H1 (cell line): ENCODE measurements around the gene FLVCR1. TPM values are rescaled to one million over a fixed set of nuclear protein-coding genes. Genes with fewer than 3 reads are reported as not detected.

Source experiments
- CTCF ChIA-PET: fragments of 300-600 bp; sonication (Branson Sonifier 250); formaldehyde crosslinking; loops from one replicate; lab custom pipeline; 2021; ENCODE audit not compliant: partially characterized antibody; lab: Charles Lee
- POLR2A ChIA-PET: fragments of 300-600 bp; sonication (Branson Sonifier 250); formaldehyde crosslinking; loops from one replicate; lab custom pipeline; 2021; ENCODE audit warnings: inconsistent platforms; ENCODE audit not compliant: partially characterized antibody; lab: Charles Lee
- DNase-seq, 2 experiments: peaks; one replicate each; pipeline versions ENCODE4 v3.0.0 to v3.0.0-alpha.2; 2010 to 2022; ENCODE audit warnings: low spot score in 2 of 2, low read depth in 1 of 2, mixed read lengths in 1 of 2
- FAIRE-seq: peaks from 2 replicates; lab custom pipeline; 2011; peaks lifted over from hg19 to GRCh38; lab: Jason Lieb, UNC
- H2AFZ ChIP-seq: 2 replicates; pipeline ENCODE4 v1.8.1; 2012; ENCODE audit warnings: low read length, inconsistent platforms
- H2AK5ac ChIP-seq: 2 replicates; pipeline ENCODE4 v1.6.1; 2013; ENCODE audit warnings: low read depth, low read length
- H2BK120ac ChIP-seq: replicated peaks from 2 replicates; pipeline ENCODE3; 2013; ENCODE audit warnings: low read depth, low read length, inconsistent platforms
- H2BK12ac ChIP-seq: 2 replicates; pipeline ENCODE4 v1.6.1; 2013; ENCODE audit warnings: low read depth, low read length
- H2BK15ac ChIP-seq: 2 replicates; pipeline ENCODE4 v1.6.1; 2013; ENCODE audit warnings: low read length
- H2BK20ac ChIP-seq: 2 replicates; pipeline ENCODE4 v1.6.1; 2013; ENCODE audit warnings: low read length
- H2BK5ac ChIP-seq: 2 replicates; pipeline ENCODE4 v1.6.1; 2013; ENCODE audit warnings: low read depth, low read length
- H3K14ac ChIP-seq: 2 replicates; pipeline ENCODE4 v1.6.1; 2013; ENCODE audit warnings: inconsistent platforms; ENCODE audit not compliant: insufficient read length
- H3K18ac ChIP-seq: 2 replicates; pipeline ENCODE4 v1.6.1; 2013; ENCODE audit warnings: low read length; ENCODE audit errors: extremely low read depth
- H3K23ac ChIP-seq: 2 replicates; pipeline ENCODE4 v1.6.1; 2013; ENCODE audit warnings: inconsistent platforms; ENCODE audit not compliant: insufficient read length
- H3K23me2 ChIP-seq: 2 replicates; pipeline ENCODE4 v1.6.1; 2013; ENCODE audit warnings: low read depth, low read length
- H3K27ac ChIP-seq: 2 replicates; pipeline ENCODE4 v1.6.1; 2011; ENCODE audit warnings: low read depth, low read length, inconsistent platforms
- H3K27me3 ChIP-seq, 4 experiments: replicated peaks in 1 of 4; 1 replicate in 1 of 4; 2 replicates in 3 of 4; pipeline versions ENCODE4 v1.6.1 to v1.8.1; 2011 to 2013; ENCODE audit warnings: low read length in 3 of 4, mild to moderate bottlenecking in 3 of 4, inconsistent platforms in 2 of 4, mixed read lengths in 2 of 4, moderate library complexity in 1 of 4; ENCODE audit not compliant: control insufficient read depth in 3 of 4, insufficient read depth in 3 of 4; ENCODE audit errors: extremely low read depth in 1 of 4
- H3K36me3 ChIP-seq, 4 experiments: 2 replicates each; pipeline versions ENCODE4 v1.6.1 to v1.8.1; 2011 to 2013; ENCODE audit warnings: mild to moderate bottlenecking in 4 of 4, low read length in 3 of 4, moderate library complexity in 2 of 4, control low read depth in 1 of 4, inconsistent platforms in 1 of 4; ENCODE audit not compliant: insufficient read depth in 4 of 4, control insufficient read depth in 2 of 4
- H3K4ac ChIP-seq: replicated peaks from 2 replicates; pipeline ENCODE3; 2013; ENCODE audit warnings: low read length, low read depth, mixed read lengths, inconsistent platforms; ENCODE audit not compliant: insufficient read length
- H3K4me1 ChIP-seq, 4 experiments: replicated peaks in 1 of 4; 1 replicate in 1 of 4; 2 replicates in 3 of 4; pipeline versions ENCODE4 v1.6.1 to v1.8.1; 2011 to 2013; ENCODE audit warnings: low read length in 3 of 4, inconsistent platforms in 2 of 4, mixed read lengths in 1 of 4; ENCODE audit not compliant: insufficient read depth in 4 of 4, control insufficient read depth in 3 of 4
- H3K4me2 ChIP-seq, 2 experiments: 2 replicates each; pipeline versions ENCODE4 v1.6.1 to v1.8.1; 2011 to 2013; ENCODE audit warnings: low read depth in 2 of 2, low read length in 2 of 2, control low read depth in 1 of 2, inconsistent platforms in 1 of 2, mild to moderate bottlenecking in 1 of 2; ENCODE audit not compliant: insufficient read depth in 1 of 2
- H3K4me3 ChIP-seq, 4 experiments: fragments of 200-600, 300-600 bp in 1 of 4; sonication (generic), shearing (Covaris generic), sonication (Bioruptor Twin) in 1 of 4; 2 replicates each; pipeline versions ENCODE4 v1.5.1 to v1.8.1; 2011 to 2016; ENCODE audit warnings: low read length in 4 of 4, low read depth in 3 of 4, control low read depth in 2 of 4, inconsistent platforms in 2 of 4, mild to moderate bottlenecking in 2 of 4, mixed read lengths in 1 of 4, moderate library complexity in 1 of 4; ENCODE audit not compliant: insufficient read depth in 2 of 4; ENCODE audit errors: extremely low read depth in 1 of 4
- H3K56ac ChIP-seq: replicated peaks from 2 replicates; pipeline ENCODE3; 2013; ENCODE audit warnings: low read depth, mild to moderate bottlenecking, mixed read lengths, low read length, inconsistent platforms; ENCODE audit not compliant: insufficient read length
- H3K79me1 ChIP-seq: 2 replicates; pipeline ENCODE4 v1.6.1; 2013; ENCODE audit warnings: low read depth, low read length, control low read depth
- H3K79me2 ChIP-seq, 2 experiments: 2 replicates each; pipeline versions ENCODE4 v1.6.1 to v1.8.1; 2012 to 2013; ENCODE audit warnings: low read length in 2 of 2, mild to moderate bottlenecking in 2 of 2, inconsistent platforms in 1 of 2; ENCODE audit not compliant: insufficient read depth in 2 of 2, control insufficient read depth in 1 of 2
- H3K9ac ChIP-seq, 4 experiments: replicated peaks in 1 of 4; 1 replicate in 1 of 4; 2 replicates in 3 of 4; pipeline versions ENCODE4 v1.6.1 to v1.8.1; 2011 to 2013; ENCODE audit warnings: low read depth in 3 of 4, low read length in 3 of 4, control low read depth in 2 of 4, mild to moderate bottlenecking in 2 of 4, moderate library complexity in 2 of 4, inconsistent platforms in 1 of 4; ENCODE audit errors: extremely low read depth in 1 of 4
- H3K9me3 ChIP-seq, 2 experiments: 2 replicates each; pipeline versions ENCODE4 v1.6.1 to v1.8.1; 2012 to 2013; ENCODE audit warnings: mild to moderate bottlenecking in 2 of 2, moderate library complexity in 2 of 2, control low read depth in 1 of 2, inconsistent platforms in 1 of 2, low read depth in 1 of 2, low read length in 1 of 2, mixed read lengths in 1 of 2; ENCODE audit not compliant: insufficient read depth in 2 of 2
- H4K20me1 ChIP-seq, 2 experiments: replicated peaks in 1 of 2; 2 replicates each; pipeline versions ENCODE3 to v1.8.1; 2011 to 2013; ENCODE audit warnings: inconsistent platforms in 2 of 2, low read length in 2 of 2, mild to moderate bottlenecking in 1 of 2; ENCODE audit not compliant: insufficient read depth in 2 of 2, control insufficient read depth in 1 of 2
- H4K5ac ChIP-seq: 2 replicates; pipeline ENCODE4 v1.6.1; 2013; ENCODE audit warnings: low read length, low read depth, mixed read lengths, inconsistent platforms; ENCODE audit not compliant: insufficient read length
- H4K8ac ChIP-seq: 2 replicates; pipeline ENCODE4 v1.8.0; 2013; ENCODE audit warnings: mild to moderate bottlenecking, moderate library complexity, low read length, inconsistent platforms; ENCODE audit not compliant: insufficient read depth; ENCODE audit errors: extremely low read depth
- H4K91ac ChIP-seq: replicated peaks from 2 replicates; pipeline ENCODE3; 2013; ENCODE audit warnings: low read length, mixed read lengths, inconsistent platforms; ENCODE audit not compliant: insufficient read length
- E2F6 ChIP-seq: IDR thresholded peaks from 2 replicates; pipeline ENCODE4 v1.6.1; 2012; ENCODE audit warnings: inconsistent platforms
- GABPA ChIP-seq: IDR thresholded peaks from 2 replicates; pipeline ENCODE4 v1.6.1; 2011; ENCODE audit warnings: mild to moderate bottlenecking, low read length, moderate library complexity, borderline replicate concordance; ENCODE audit not compliant: insufficient read depth
- JUN ChIP-seq: IDR thresholded peaks from 2 replicates; pipeline ENCODE4 v1.6.1; 2011; ENCODE audit warnings: low read depth, mild to moderate bottlenecking, improper control_type of control experiment, low read length
- PHF8 ChIP-seq: fragments of 200-600 bp; sonication (generic); conservative IDR thresholded peaks from 2 replicates; pipeline ENCODE4 v1.7.1; 2012; ENCODE audit warnings: low read depth, mild to moderate bottlenecking, inconsistent platforms, low read length, moderate library complexity
- SP4 ChIP-seq: IDR thresholded peaks from 2 replicates; pipeline ENCODE4 v1.6.1; 2012; ENCODE audit warnings: low read length, inconsistent platforms
- WGBS, 2 experiments: shearing (Covaris generic) in 1 of 2; methylation state at CpG; one replicate each; pipeline versions ENCODE4 v1.1.6 to v1.1.7; 2013 to 2015; ENCODE audit warnings: low lambda C conversion rate in 2 of 2, mixed read lengths in 2 of 2, inconsistent platforms in 1 of 2, low coverage in 1 of 2, missing lambda C conversion rate in 1 of 2; ENCODE audit not compliant: insufficient replicate concordance in 2 of 2, insufficient coverage in 1 of 2, insufficient read length in 1 of 2; ENCODE audit errors: extremely low coverage in 1 of 2, missing lambda C conversion rate in 1 of 2; 5-methylcytosine and 5-hydroxymethylcytosine counted together
- polyA plus RNA-seq, 7 experiments: library from polyadenylated mRNA; depleted of rRNA in 3 of 7; stranded (reverse) in 5 of 7; unstranded in 2 of 7; fragments of >200 nt in 5 of 7; fragments of 200-250 nt in 2 of 7; gene quantifications; 1 replicate in 5 of 7; 2 replicates in 1 of 7; 4 replicates in 1 of 7; pipeline versions ENCODE4 v1.2.1 to v1.2.3, GENCODE V29; 2011 to 2013; ENCODE audit warnings: missing spikeins in 2 of 7, mixed read lengths in 2 of 7
- total RNA-seq: library from RNA; stranded (reverse); fragmentation: NEBNext Ultra II Directional; extraction: Animal tissue kit (Norgen Biotek cat#: 25700); gene quantifications from 2 replicates; pipeline ENCODE4 v1.2.1, GENCODE V29; 2021
- TF ChIP-seq, protein P1 (sequence below): IDR thresholded peaks from 2 replicates; pipeline ENCODE4 v1.6.1; 2011; ENCODE audit warnings: low read depth, mild to moderate bottlenecking, low read length; ENCODE audit not compliant: insufficient read depth
- TF ChIP-seq, protein P2 (sequence below): IDR thresholded peaks from 2 replicates; pipeline ENCODE4 v1.6.1; 2012; ENCODE audit warnings: inconsistent platforms

Gene FLVCR1
- total and polyA plus RNA-seq, 2 of the 8 experiments (the other 6 are each of a cell fraction or from before 2014, with no cell fraction given) = 31.8 to 75.7 TPM

DNA sequence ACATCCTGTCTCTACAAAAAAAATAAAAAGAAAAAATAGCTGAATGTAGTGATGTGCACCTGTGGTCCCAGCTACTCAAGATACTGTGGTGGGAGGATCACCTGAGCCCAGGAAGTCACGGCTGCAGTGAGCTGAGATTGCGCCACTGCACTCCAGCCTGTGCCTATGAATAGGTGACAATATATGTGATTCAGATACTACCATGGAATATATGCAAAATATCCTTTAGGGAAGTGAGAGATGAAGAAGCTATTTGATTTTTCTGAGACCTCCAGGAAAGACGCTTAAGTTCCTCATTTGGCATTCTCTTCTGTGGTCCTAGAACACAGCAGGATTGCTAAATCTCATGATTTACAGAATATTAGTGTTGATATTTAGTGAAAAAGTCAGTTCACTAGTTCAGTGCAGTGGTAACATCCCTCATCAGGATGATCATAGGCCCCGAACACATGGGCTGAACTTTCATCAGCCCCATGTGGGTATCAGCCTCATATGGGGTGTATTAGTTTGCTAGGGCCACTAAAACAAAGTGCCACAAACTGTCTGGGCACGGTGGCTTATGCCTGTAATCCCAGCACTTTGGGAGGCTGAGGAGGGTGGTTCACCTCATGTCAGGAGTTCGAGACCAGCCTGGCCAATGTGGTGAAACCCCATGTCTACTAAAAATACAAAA is 86.3 kb downstream of the FLVCR1 start:
- no peaks in the 10 kb centered on the region for H3K9me3 ChIP-seq
- H3K4ac ChIP-seq = no peak overlapping the region
- H3K36me3 ChIP-seq = no peaks in the 10 kb centered on the region
- no peaks in the 10 kb centered on the region for H4K20me1 ChIP-seq
- H2BK15ac ChIP-seq = 0 out of 2 replicates have a peak overlapping the region, but pooled peaks have one; percentile 40
- peaks cover 0 to 3% (median 0%) of the 10 kb centered on the region in 4 experiments; a peak in 1 of 7 replicates for H3K27me3 ChIP-seq
- no peak overlapping the region for H4K5ac ChIP-seq
- no peaks in the 10 kb centered on the region for H3K23me2 ChIP-seq
- no peak overlapping the region for H2BK20ac ChIP-seq
- H3K56ac ChIP-seq = no peak overlapping the region
- no peak for FAIRE-seq
- H3K4me2 ChIP-seq = no peak overlapping the region
- H2BK5ac ChIP-seq = no peak overlapping the region
- no peak for DNase-seq
- no peaks in the 10 kb centered on the region for H3K79me2 ChIP-seq
- H3K18ac ChIP-seq = no peak overlapping the region
- no peak overlapping the region for H3K27ac ChIP-seq
- no peak overlapping the region for H3K23ac ChIP-seq
- peaks cover 0 to 2% (median 0%) of the 10 kb centered on the region in 4 experiments; a peak in 1 of 7 replicates for H3K4me1 ChIP-seq
- H2BK120ac ChIP-seq = no peak overlapping the region
- H3K14ac ChIP-seq = no peak overlapping the region
- ChIA-PET CTCF (interaction anchor here (1.0 to 1.8 kb wide), 5 partner anchors 8 to 26 kb away, joined by 3 to 8 read pairs (median 4); no protein-coding TSS in a partner anchor), POLR2A (interaction anchor here (1.0 to 3.6 kb wide), 8 partner anchors 9 to 72 kb away, joined by 3 to 23 read pairs (median 4); no protein-coding TSS in a partner anchor)
- H2AFZ ChIP-seq = no peak overlapping the region
- H3K9ac ChIP-seq = no peak overlapping the region
- H2AK5ac ChIP-seq = no peak overlapping the region
- 92% methylated on average over 6 of the region's 6 CpGs; no CpG with 5 or more reads in 1 of the 2 experiments for WGBS, 2 experiments
- H2BK12ac ChIP-seq = no peak overlapping the region; the same call in 1 of the 2 replicates
- no peak overlapping the region for H4K8ac ChIP-seq
- H3K4me3 ChIP-seq = no peak overlapping the region
- H3K79me1 ChIP-seq = no peaks in the 10 kb centered on the region
- no peak overlapping the region for H4K91ac ChIP-seq
- TF ChIP-seq, protein P1, sequence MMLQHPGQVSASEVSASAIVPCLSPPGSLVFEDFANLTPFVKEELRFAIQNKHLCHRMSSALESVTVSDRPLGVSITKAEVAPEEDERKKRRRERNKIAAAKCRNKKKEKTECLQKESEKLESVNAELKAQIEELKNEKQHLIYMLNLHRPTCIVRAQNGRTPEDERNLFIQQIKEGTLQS = no peak
- TF ChIP-seq SP4 = no peak
- no peak for TF ChIP-seq JUN
- TF ChIP-seq, protein P2, sequence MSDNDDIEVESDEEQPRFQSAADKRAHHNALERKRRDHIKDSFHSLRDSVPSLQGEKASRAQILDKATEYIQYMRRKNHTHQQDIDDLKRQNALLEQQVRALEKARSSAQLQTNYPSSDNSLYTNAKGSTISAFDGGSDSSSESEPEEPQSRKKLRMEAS = no peak
- no peak for TF ChIP-seq E2F6
- no peak for TF ChIP-seq GABPA
- TF ChIP-seq PHF8 = no peak
